NT2/D1 (cell line): ENCODE results near the gene THEM4.

Experiments used
- SUZ12 ChIP-seq: IDR thresholded peaks from 2 replicates; pipeline ENCODE4 v1.6.1; 2011; ENCODE audit not compliant: insufficient read length, insufficient read depth; ENCODE audit errors: extremely low read depth
- ZNF274 ChIP-seq: IDR thresholded peaks from 2 replicates; pipeline ENCODE4 v1.6.1; 2011; ENCODE audit warnings: mild to moderate bottlenecking, low read depth, low read length

GRCh38 chr1:151849126-151849525 lies 60.2 kb downstream of the THEM4 start:
- TF ChIP-seq SUZ12 (no peak), ZNF274 (no peak)
